H1 (cell line): Measurements from ENCODE around the gene SLC66A1. TPM values are rescaled to one million over a fixed set of nuclear protein-coding genes. Genes with fewer than 3 reads are reported as not detected.

ENCODE experiments used
- CHD1 ChIP-seq: IDR thresholded peaks from 2 replicates; pipeline ENCODE4 v1.6.1; 2012; ENCODE audit warnings: low read depth, low read length, improper control_type of control experiment
- CHD2 ChIP-seq: IDR thresholded peaks from 2 replicates; pipeline ENCODE4 v1.6.1; 2012; ENCODE audit warnings: low read length, improper control_type of control experiment
- CREB1 ChIP-seq: IDR thresholded peaks from 2 replicates; pipeline ENCODE4 v1.6.1; 2012; ENCODE audit warnings: inconsistent platforms
- EGR1 ChIP-seq: IDR thresholded peaks from 2 replicates; pipeline ENCODE4 v1.6.1; 2011; ENCODE audit warnings: low read depth, low read length, borderline replicate concordance
- HDAC2 ChIP-seq, 2 experiments: fragments of 300-600 bp in 1 of 2; sonication (generic) in 1 of 2; IDR thresholded peaks; 2 replicates each; pipeline ENCODE4 v1.6.1; 2011 to 2012; ENCODE audit warnings: low read depth in 2 of 2, low read length in 2 of 2, mild to moderate bottlenecking in 2 of 2, moderate library complexity in 2 of 2, borderline replicate concordance in 1 of 2, inconsistent platforms in 1 of 2
- HDAC6 ChIP-seq: IDR thresholded peaks from one replicate; pipeline ENCODE4 v1.7.1; 2012; ENCODE audit warnings: low read depth, mild to moderate bottlenecking, inconsistent platforms, low read length, moderate library complexity
- NRF1 ChIP-seq: IDR thresholded peaks from 2 replicates; pipeline ENCODE4 v1.6.1; 2011; ENCODE audit warnings: mild to moderate bottlenecking, low read depth, low read length, improper control_type of control experiment
- POLR2A ChIP-seq, 2 experiments: IDR thresholded peaks; 1 replicate in 1 of 2; 2 replicates in 1 of 2; pipeline ENCODE4 v1.6.1; 2011; ENCODE audit warnings: low read depth in 2 of 2, low read length in 2 of 2, mild to moderate bottlenecking in 2 of 2; ENCODE audit errors: control extremely low read depth in 1 of 2
- POLR2AphosphoS5 ChIP-seq: IDR thresholded peaks from 2 replicates; pipeline ENCODE4 v1.6.1; 2011; ENCODE audit warnings: low read depth, low read length
- SIX5 ChIP-seq: IDR thresholded peaks from 2 replicates; pipeline ENCODE4 v1.6.1; 2011; ENCODE audit warnings: mild to moderate bottlenecking, low read depth, low read length
- SUZ12 ChIP-seq: fragments of 200-600 bp; sonication (generic); IDR thresholded peaks from 2 replicates; pipeline ENCODE4 v1.6.1; 2012; ENCODE audit warnings: mild to moderate bottlenecking, inconsistent platforms, low read length, moderate library complexity, mixed read lengths
- polyA plus RNA-seq, 7 experiments: library from polyadenylated mRNA; depleted of rRNA in 3 of 7; stranded (reverse) in 5 of 7; unstranded in 2 of 7; fragments of >200 nt in 5 of 7; fragments of 200-250 nt in 2 of 7; gene quantifications; 1 replicate in 5 of 7; 2 replicates in 1 of 7; 4 replicates in 1 of 7; pipeline versions ENCODE4 v1.2.1 to v1.2.3, GENCODE V29; 2011 to 2013; ENCODE audit warnings: missing spikeins in 2 of 7, mixed read lengths in 2 of 7
- total RNA-seq: library from RNA; stranded (reverse); fragmentation: NEBNext Ultra II Directional; extraction: Animal tissue kit (Norgen Biotek cat#: 25700); gene quantifications from 2 replicates; pipeline ENCODE4 v1.2.1, GENCODE V29; 2021
- TF ChIP-seq, protein P1 (sequence below): fragments of 300-600 bp; sonication (generic); IDR thresholded peaks from 2 replicates; pipeline ENCODE4 v1.7.1; 2012; ENCODE audit warnings: low read length, moderate library complexity, mild to moderate bottlenecking, inconsistent platforms; ENCODE audit not compliant: insufficient replicate concordance
- TF ChIP-seq, protein P2 (sequence below): IDR thresholded peaks from 2 replicates; pipeline ENCODE4 v1.6.1; 2011; ENCODE audit warnings: low read depth, mild to moderate bottlenecking, low read length; ENCODE audit not compliant: insufficient read depth

SLC66A1 gene
- total and polyA plus RNA-seq, 2 of the 8 experiments (the other 6 are each of a cell fraction or from before 2014, with no cell fraction given), result 16.8 to 27.9 TPM

DNA sequence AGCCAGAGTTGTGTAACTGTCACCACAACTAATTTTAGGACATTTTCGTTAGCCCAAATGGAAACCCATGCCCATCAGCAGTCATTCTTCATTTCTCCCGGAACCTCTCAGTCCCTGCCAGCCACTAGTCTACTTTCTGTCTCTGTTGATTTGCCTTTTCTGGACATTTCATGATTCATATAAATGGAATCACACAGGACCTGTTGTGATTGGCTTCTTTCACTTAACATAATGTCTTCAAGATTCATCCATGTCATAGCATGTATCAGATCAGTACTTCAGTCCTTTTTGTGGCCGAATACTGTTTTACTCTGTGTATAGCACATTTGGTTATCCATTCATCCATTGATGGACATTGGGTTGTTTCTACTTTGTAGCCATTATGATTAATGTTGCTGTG lies 7.1 kb downstream of the SLC66A1 start (continued):
- TF ChIP-seq, protein P1, sequence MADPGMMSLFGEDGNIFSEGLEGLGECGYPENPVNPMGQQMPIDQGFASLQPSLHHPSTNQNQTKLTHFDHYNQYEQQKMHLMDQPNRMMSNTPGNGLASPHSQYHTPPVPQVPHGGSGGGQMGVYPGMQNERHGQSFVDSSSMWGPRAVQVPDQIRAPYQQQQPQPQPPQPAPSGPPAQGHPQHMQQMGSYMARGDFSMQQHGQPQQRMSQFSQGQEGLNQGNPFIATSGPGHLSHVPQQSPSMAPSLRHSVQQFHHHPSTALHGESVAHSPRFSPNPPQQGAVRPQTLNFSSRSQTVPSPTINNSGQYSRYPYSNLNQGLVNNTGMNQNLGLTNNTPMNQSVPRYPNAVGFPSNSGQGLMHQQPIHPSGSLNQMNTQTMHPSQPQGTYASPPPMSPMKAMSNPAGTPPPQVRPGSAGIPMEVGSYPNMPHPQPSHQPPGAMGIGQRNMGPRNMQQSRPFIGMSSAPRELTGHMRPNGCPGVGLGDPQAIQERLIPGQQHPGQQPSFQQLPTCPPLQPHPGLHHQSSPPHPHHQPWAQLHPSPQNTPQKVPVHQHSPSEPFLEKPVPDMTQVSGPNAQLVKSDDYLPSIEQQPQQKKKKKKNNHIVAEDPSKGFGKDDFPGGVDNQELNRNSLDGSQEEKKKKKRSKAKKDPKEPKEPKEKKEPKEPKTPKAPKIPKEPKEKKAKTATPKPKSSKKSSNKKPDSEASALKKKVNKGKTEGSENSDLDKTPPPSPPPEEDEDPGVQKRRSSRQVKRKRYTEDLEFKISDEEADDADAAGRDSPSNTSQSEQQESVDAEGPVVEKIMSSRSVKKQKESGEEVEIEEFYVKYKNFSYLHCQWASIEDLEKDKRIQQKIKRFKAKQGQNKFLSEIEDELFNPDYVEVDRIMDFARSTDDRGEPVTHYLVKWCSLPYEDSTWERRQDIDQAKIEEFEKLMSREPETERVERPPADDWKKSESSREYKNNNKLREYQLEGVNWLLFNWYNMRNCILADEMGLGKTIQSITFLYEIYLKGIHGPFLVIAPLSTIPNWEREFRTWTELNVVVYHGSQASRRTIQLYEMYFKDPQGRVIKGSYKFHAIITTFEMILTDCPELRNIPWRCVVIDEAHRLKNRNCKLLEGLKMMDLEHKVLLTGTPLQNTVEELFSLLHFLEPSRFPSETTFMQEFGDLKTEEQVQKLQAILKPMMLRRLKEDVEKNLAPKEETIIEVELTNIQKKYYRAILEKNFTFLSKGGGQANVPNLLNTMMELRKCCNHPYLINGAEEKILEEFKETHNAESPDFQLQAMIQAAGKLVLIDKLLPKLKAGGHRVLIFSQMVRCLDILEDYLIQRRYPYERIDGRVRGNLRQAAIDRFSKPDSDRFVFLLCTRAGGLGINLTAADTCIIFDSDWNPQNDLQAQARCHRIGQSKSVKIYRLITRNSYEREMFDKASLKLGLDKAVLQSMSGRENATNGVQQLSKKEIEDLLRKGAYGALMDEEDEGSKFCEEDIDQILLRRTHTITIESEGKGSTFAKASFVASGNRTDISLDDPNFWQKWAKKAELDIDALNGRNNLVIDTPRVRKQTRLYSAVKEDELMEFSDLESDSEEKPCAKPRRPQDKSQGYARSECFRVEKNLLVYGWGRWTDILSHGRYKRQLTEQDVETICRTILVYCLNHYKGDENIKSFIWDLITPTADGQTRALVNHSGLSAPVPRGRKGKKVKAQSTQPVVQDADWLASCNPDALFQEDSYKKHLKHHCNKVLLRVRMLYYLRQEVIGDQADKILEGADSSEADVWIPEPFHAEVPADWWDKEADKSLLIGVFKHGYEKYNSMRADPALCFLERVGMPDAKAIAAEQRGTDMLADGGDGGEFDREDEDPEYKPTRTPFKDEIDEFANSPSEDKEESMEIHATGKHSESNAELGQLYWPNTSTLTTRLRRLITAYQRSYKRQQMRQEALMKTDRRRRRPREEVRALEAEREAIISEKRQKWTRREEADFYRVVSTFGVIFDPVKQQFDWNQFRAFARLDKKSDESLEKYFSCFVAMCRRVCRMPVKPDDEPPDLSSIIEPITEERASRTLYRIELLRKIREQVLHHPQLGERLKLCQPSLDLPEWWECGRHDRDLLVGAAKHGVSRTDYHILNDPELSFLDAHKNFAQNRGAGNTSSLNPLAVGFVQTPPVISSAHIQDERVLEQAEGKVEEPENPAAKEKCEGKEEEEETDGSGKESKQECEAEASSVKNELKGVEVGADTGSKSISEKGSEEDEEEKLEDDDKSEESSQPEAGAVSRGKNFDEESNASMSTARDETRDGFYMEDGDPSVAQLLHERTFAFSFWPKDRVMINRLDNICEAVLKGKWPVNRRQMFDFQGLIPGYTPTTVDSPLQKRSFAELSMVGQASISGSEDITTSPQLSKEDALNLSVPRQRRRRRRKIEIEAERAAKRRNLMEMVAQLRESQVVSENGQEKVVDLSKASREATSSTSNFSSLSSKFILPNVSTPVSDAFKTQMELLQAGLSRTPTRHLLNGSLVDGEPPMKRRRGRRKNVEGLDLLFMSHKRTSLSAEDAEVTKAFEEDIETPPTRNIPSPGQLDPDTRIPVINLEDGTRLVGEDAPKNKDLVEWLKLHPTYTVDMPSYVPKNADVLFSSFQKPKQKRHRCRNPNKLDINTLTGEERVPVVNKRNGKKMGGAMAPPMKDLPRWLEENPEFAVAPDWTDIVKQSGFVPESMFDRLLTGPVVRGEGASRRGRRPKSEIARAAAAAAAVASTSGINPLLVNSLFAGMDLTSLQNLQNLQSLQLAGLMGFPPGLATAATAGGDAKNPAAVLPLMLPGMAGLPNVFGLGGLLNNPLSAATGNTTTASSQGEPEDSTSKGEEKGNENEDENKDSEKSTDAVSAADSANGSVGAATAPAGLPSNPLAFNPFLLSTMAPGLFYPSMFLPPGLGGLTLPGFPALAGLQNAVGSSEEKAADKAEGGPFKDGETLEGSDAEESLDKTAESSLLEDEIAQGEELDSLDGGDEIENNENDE, result no peak
- no peak for TF ChIP-seq SUZ12
- no peak for TF ChIP-seq SIX5
- TF ChIP-seq NRF1, result no peak
- no peak for TF ChIP-seq HDAC6
- no peak for TF ChIP-seq CHD1
- no peak for TF ChIP-seq EGR1
- TF ChIP-seq POLR2AphosphoS5, result no peak
- TF ChIP-seq POLR2A (IDR thresholded peaks at IDR 0.05; ENCODE audit: control extremely low read depth in 1 of 2, low read depth in 2 of 2, low read length in 2 of 2), result no peak
- TF ChIP-seq CHD2, result no peak
- TF ChIP-seq, protein P2, sequence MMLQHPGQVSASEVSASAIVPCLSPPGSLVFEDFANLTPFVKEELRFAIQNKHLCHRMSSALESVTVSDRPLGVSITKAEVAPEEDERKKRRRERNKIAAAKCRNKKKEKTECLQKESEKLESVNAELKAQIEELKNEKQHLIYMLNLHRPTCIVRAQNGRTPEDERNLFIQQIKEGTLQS, result no peak
- no peak for TF ChIP-seq HDAC2 (IDR thresholded peaks at IDR 0.05; ENCODE audit: borderline replicate concordance in 1 of 2, low read depth in 2 of 2, low read length in 2 of 2)
- TF ChIP-seq CREB1, result no peak
